GM21447 (cell line): Measurements from ENCODE around the gene MAP4K4.

Source experiments
- ATAC-seq: cut with Tn5 transposase; IDR thresholded peaks from one replicate; pipeline ENCODE4 v1.9.1; 2021; ENCODE audit not compliant: unreplicated experiment

Gene MAP4K4

DNA sequence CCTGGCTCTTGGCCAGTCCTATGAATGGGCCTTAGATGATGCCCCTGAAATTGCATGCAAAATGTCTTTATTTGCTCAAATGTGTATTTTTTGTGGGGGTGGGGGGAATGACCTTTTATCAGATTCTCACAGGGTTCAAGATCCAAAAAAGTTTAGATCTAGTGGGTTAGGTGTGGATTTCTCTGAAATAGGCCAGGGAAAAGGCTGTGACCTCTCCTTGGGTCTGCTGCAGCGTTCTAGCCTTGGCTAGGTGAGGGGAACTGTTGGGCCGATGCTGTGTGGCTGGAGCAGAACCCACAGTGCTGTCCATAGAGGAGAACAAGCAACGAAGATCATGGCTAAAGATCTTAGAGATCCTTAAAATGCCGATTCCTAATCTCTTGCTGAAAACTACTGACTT is 163.9 kb downstream of the MAP4K4 start:
- ATAC-seq = no peak

DNA sequence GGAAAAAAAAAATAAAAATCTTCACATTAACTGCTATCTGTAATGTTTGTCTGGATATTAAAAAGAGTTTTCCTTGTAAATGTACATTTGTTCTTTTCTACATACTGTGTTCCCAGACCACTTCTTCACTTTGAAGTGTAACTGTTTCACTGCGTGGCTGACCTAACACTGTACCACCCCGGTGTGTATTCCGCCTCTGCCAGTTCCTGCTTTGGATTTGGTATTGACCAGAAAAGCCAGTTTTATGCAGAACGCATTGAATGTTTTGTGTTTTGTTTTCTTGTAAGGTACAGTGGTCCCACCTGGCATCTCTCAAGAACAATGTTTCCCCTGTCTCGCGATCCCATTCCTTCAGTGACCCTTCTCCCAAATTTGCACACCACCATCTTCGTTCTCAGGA is 166.0 kb downstream of the MAP4K4 start:
- ATAC-seq = no peak

DNA sequence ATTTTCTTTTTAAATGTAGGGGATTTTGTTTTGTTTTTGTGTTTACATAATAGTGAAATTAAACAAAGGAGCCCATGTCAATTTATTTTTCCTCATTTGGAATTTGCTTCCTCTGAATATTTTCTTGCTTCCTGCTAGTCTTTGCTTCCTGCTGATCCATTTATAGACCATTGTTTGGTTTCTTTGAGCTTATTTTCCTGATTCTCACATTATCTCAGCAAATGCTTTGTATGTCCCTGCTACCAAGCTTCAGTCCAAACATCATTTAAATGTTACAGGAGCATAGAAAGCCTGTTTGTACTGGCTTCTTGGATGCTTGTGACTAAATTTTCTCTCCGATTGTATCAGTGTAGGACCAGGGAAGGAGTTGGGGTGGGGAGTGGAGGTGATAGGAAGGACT is 166.9 kb downstream of the MAP4K4 start:
- ATAC-seq = no peak

DNA sequence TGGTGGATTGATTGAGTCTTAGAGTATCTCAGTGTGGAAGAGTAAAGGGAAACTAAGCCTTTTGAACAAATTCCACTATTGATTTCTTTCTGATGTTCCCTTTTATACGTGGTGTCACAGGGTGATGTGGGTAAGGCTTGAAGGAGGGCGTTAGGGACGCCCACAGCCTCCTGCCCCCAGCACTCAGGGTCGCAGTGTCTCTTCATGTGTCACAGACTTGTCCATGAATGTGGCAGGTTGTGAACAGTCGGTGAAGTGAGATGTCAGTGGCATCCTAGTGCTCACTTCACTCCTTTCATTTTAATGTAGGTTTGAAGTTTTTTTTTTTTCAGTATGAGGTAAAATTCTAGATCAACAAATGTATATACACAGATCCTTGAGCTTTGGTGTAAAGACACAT is 171.0 kb downstream of the MAP4K4 start:
- ATAC-seq = no peak

DNA sequence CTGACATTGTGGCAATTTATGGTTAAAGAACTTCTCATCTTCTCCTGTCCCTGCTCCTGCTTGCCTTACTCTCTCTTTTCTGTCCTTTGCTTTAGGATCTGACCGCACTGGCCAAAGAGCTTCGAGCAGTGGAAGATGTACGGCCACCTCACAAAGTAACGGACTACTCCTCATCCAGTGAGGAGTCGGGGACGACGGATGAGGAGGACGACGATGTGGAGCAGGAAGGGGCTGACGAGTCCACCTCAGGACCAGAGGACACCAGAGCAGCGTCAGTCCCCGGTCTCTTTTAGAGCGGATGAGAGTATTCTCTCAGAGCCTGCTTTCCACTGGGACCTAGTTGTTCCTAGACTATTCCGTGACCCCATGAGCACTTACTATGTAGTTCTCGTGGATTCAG is 172.0 kb downstream of the MAP4K4 start:
- no peak for ATAC-seq

DNA sequence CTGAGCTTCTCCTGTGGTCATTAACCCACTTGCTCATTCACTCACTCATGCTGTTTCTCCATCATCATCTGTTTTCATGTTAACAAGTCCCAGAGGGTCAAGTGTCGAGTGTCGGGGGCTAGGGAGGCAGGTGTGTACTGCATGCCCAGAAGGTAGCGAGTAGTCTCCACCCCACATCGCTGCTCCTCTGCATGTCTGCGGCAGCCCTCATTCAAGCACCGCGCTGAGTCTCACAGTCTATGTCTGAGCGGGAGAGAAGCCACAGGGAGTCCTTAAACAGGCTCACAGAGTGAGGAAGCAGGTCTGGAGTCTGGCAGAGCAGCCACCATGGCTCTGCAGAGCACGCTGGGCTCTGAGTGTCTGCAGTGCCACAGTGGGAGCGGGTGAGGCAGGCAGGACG is 172.9 kb downstream of the MAP4K4 start:
- no peak for ATAC-seq

DNA sequence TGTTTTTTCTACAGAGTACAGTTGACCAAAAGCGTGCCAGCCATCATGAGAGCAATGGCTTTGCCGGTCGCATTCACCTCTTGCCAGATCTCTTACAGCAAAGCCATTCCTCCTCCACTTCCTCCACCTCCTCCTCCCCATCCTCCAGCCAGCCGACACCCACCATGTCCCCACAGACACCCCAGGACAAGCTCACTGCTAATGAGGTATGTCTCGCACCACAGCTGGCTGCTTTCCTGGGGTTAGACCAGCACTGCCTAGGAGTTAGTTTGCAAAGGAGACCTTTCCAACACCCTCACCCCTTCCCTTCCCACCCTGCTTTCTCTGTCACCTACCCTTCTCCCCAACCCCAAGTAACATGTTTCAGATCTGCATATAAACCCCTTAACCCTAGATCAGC is 174.0 kb downstream of the MAP4K4 start:
- no peak for ATAC-seq

DNA sequence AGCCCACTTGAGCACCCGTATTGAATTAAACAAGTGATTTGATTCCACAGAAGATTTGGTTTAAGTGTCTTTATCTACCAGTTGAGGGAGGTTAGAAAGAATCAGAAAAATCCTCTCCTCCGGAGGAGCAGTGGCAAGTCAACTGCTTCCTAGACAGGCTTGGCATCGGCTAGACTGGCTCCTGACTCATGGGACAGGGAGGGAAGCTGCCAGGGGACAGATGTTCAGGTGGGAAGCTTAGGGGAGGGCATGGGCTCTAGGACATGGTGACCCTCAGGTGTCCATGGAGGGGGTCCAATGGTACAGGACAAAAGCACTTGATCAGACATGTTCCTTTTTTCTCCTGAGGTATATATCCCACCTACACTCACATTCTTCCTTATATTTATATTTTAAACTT is 175.0 kb downstream of the MAP4K4 start:
- no peak for ATAC-seq

DNA sequence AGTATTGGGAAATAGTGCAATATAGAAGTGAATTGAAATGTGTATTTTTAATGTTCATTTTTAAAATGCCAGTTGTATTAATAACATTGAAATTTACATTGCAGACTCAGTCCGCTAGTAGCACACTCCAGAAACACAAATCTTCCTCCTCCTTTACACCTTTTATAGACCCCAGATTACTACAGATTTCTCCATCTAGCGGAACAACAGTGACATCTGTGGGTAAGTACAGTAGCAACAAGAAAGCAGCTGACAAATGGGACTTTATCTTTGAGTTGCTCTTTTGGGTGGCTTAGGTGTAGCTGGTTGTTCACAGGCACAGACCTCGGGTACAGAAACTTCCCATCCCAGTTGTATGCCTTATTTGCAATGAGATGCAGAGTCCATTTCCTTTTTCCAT is 176.0 kb downstream of the MAP4K4 start:
- no peak for ATAC-seq

DNA sequence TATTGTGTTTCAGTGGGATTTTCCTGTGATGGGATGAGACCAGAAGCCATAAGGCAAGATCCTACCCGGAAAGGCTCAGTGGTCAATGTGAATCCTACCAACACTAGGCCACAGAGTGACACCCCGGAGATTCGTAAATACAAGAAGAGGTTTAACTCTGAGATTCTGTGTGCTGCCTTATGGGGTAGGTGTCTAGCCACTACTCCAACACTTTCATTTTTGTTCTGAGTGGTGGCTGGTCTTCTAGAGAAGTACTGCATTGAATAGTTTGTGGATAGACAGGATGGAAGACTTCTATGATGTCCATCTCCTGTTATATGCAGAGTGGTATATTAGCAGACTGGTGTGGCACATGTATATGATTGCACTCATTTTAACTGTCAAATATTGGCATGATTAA is 176.6 kb downstream of the MAP4K4 start:
- no peak for ATAC-seq

DNA sequence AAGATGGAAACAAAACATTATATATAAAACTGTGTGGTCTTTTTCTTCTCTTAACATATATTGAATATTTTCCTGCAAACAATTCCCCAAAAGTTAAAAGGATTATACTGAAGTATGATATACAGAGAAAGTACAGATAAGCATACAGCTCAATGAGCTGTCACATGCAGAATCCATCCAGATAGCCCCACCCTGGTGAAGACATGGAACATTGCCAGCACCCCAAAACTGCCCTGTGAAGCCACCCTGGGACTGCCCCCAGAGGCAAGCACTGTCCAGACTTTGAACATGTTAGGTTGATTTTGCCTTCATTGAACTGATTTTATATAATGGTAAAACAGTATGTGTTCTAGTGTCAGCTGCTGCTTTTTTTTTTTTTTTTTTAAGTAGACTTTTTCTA is 182.0 kb downstream of the MAP4K4 start:
- ATAC-seq = no peak

DNA sequence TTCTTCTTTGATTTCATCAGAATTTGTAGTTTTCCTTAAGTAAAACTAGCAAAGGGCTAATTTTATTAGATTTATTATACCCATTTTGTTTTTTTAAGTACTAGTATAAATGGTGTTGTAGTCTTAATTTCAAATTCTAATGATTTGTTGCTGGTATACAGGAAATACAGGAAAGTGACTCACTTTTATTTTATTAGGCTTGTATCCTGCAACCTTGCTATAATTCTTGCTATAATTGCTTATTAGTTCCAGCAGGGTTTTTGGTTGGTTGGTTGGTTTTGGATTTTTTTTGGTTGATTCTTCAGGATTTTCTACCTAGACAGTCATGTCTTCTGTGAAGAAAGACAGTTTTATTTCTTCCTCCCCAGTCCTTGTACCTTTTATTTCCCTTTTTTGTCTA is 183.6 kb downstream of the MAP4K4 start:
- no peak for ATAC-seq

DNA sequence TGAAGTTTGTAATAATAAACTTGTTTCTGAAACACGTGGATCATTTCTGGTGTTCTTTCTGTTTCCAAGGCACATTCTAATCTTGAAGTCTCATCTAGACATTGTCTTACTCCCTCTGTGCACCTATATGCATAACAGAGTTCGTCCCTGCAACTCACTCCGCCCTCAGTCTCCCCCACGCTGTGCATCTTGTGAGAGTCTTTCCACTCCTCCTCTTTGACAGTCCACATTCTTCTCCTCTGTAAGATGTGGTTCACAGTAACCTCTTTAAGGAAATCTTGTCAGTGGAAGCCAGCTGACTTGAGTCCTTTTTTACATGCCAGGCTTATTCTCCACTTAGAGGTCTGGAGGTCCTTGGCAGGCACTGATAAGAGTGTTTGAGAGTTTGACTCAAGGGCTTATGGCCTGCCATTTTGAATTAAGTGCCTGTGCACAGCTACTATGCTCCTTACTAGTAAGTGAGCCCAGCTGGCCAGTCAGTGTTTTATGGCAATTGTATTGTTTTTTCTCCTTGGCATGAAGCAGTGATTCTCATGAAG is 185.3 kb downstream of the MAP4K4 start:
- no peak for ATAC-seq

DNA sequence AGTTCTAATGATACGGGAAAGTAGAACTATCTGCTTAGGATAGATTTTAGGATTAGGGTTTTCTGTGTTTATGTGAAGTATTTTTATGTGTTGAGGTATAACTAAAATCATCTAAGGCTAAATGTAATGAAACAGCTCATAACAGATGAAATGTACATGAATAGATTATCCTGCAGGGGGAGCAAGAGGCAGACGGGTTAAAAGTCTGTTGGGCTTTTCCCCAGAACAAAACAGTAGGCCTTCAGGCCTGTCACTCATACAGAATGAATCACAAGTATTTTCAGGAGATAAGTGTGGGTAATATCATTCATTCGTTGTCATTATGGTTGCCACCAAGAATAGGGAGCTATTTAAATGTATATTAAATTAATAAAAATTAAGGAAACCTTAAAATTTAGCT is 186.4 kb downstream of the MAP4K4 start:
- ATAC-seq = no peak

DNA sequence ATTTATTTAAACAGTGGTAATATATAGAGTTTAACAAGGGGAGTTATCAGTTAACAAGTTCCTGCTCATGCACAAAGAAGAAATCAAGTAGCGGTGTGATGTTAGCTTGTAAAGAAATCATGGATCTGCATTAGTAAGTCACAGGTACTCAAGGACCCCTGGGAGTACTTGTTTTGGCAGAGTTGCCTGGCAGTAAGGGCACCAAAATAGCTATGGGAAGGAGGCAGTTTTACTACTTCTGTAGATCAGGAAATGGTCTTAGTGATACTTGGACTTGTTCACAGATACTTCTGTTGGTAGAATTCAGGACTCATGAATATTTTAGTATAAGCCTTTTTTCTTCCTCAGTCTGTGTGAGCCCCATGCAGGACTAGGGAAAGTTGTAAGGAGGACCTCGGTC is 186.9 kb downstream of the MAP4K4 start:
- no peak for ATAC-seq

DNA sequence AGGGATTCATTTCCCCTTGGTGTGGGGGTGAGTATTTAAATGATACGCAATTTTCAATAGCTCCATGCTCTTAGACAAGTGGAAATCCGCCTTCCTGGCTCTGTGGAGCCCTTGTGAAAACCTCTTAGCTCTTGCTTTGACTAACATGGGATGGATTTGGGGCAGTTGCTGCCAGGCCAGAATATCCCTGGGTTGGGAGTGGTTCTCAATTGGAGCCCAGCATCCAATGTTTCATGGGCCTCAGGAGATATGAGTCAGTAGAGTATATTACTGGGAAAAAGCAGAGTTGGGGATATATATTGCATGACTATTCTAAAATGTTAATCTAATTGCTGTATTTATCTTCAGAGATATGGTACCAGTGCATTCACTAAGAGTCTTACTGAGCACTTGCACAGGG is 189.8 kb downstream of the MAP4K4 start:
- ATAC-seq = no peak

DNA sequence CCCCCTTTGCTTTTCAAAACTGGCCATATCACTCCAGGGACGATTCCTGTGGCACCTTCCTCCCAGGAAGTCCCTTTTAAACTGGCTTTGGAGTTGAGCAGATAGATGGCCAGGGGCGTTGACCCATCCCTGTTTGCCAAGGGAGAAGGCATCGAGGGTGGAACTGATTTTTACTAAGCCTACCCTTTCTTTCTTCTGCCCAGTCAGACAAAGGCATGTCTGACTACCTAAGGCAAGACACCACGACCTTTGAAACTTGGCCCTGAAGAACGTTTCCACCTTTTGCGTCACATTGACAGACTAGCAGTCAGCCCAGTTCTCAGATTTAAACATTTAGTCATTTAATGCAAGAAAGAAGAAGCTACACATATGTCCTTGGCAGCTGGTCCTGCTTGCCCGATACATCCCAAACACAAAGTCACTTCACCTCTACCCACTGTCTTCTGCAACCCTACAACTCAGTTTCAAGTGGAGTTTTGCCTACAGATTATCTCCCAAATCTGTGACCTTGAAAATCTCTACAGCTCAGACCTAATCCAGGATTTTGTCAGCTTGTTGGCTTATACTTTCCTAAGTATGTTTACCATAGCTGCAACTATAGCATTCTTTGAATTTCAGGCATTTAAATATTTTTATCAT is 192.1 kb downstream of the MAP4K4 start:
- ATAC-seq = no peak

DNA sequence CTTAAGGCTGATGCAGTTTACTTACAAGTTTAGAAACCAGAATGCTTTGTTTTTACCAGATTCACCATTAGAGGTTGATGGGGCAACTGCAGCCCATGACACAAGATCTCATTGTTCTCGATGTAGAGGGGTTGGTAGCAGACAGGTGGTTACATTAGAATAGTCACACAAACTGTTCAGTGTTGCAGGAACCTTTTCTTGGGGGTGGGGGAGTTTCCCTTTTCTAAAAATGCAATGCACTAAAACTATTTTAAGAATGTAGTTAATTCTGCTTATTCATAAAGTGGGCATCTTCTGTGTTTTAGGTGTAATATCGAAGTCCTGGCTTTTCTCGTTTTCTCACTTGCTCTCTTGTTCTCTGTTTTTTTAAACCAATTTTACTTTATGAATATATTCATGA is 194.9 kb downstream of the MAP4K4 start:
- no peak for ATAC-seq

DNA sequence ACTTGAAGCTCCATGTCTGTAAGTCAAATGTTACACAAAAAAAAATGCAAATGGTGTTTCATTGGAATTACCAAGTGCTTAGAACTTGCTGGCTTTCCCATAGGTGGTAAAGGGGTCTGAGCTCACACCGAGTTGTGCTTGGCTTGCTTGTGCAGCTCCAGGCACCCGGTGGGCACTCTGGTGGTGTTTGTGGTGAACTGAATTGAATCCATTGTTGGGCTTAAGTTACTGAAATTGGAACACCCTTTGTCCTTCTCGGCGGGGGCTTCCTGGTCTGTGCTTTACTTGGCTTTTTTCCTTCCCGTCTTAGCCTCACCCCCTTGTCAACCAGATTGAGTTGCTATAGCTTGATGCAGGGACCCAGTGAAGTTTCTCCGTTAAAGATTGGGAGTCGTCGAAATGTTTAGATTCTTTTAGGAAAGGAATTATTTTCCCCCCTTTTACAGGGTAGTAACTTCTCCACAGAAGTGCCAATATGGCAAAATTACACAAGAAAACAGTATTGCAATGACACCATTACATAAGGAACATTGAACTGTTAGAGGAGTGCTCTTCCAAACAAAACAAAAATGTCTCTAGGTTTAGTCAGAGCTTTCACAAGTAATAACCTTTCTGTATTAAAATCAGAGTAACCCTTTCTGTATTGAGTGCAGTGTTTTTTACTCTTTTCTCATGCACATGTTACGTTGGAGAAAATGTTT is 196.3 kb downstream of the MAP4K4 start:
- no peak for ATAC-seq

DNA sequence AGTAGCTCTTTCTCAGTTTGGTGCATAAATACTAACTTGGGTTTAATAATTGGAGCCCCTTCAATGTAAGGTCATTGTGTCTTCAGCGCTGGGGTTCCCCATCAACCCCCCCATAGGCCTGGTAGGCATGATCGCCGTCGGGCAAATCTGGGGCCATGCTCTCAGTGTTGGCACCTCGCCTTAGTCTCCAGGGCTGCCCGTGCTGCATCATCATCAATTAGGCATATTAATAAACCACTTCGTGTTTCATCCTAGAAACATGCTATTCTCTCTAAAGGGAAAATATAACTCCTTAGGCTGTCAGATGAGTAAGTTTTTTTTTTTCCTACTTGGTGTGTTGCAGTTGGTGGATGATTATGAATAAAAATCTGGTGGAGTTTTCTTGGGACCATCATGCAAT is 197.5 kb downstream of the MAP4K4 start:
- ATAC-seq = no peak

DNA sequence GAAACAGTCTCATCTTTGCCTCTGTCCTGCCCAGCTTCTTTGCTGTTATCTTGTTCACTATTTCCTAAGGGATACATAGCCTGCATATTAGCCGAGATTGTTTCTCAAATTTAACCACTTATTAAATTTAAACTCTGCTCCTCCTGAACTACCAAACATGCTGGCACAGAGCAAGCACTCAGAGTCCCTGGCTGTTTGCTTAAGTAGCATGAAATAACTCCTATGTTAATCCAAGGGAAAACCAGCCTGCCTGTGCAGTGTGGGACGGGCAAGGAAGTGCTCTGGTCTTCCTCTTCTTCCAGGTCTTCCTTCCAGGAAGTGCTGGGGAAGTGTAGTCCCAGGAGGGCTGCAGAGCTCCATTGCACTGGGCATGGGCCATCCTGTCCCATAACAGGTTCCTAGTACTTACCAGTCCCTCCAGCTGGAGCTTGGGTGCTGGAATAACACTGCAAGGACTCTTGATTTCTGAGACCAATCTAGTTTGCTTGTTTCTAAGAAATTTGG is 198.4 kb downstream of the MAP4K4 start:
- no peak for ATAC-seq

DNA sequence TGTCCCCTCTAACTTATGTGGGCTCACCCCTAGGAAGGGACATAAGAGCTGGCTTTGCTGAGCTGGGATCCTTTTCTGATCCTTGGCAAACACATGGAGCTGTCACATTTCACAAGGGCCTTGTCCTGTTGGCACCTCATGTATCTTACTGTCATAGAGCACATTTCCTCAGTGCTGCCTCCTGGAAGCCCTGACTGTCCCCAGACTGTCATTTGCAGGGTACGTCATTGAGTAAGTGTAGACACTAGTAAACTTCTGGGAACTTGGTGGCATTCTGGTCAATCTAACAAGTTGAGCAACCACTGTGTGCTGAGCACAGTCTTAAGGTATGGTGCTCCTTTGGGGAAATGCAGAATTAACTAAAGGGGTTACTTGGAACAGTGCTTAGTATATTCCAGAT is 199.8 kb downstream of the MAP4K4 start:
- ATAC-seq = no peak

DNA sequence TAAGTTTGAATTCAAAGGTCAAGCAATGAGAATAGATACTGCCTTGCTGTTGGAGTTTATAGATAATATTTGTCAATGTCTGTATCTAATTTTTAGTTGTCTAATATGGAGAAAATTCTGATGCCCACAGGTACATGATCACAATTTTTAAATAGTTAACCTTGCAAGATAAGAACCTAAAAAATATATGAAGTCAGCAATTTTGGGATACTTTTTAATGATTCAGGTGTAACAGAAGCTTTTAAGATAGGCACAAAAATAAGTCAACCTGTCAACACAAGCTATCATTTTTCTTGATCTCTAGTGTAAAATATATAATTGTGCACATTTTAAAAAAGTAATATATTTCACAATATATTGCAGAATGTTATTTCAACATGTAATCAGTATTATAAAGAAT is 201.8 kb downstream of the MAP4K4 start:
- no peak for ATAC-seq
